Activated T-helper 17 cell treated with anti-CD3 and anti-CD28 coated beads, Interleukin-2, amount 50 U/mL, for 72 hours (primary cell): Measurements from ENCODE around the gene FASN. TPM values are rescaled to one million over a fixed set of nuclear protein-coding genes. Genes with fewer than 3 reads are reported as not detected.
A peak's percentile ranks its signal among the peaks of the same experiment; 100 is the strongest.

ENCODE experiments used
- ATAC-seq: fragments of 150-1000 bp; cut with Tn5 transposase; replicated peaks from 2 replicates; pipeline ENCODE4 v1.10.0; 2021; ENCODE audit warnings: mild to moderate bottlenecking, moderate library complexity
- H3K27ac Mint-ChIP-seq: one replicate; pipeline ENCODE4 v1.8.0; 2022; ENCODE audit warnings: mixed read lengths
- H3K27me3 Mint-ChIP-seq: one replicate; pipeline ENCODE4 v1.8.0; 2022; ENCODE audit warnings: mixed read lengths
- H3K36me3 Mint-ChIP-seq: one replicate; pipeline ENCODE4 v1.8.0; 2022; ENCODE audit warnings: low read depth, mild to moderate bottlenecking, mixed read lengths
- H3K4me1 Mint-ChIP-seq: one replicate; pipeline ENCODE4 v1.8.0; 2022; ENCODE audit warnings: mixed read lengths
- H3K4me3 Mint-ChIP-seq: one replicate; pipeline ENCODE4 v1.8.0; 2022; ENCODE audit warnings: mild to moderate bottlenecking, mixed read lengths
- H3K9me3 Mint-ChIP-seq: one replicate; pipeline ENCODE4 v1.8.0; 2022; ENCODE audit warnings: mixed read lengths
- total RNA-seq, 2 donors: library from RNA; stranded (reverse); gene quantifications; one replicate each; pipeline ENCODE4 v1.2.3, GENCODE V29; 2022

Gene FASN
- total RNA-seq, 2 donors from 2014 or later, result 109 to 242 TPM

GRCh38 chr17:82081966-82082365 is 16.1 kb downstream of the FASN start:
- no peak for ATAC-seq
- no peaks in the 10 kb centered on the region for H3K27me3 Mint-ChIP-seq
- H3K9me3 Mint-ChIP-seq, result no peaks in the 10 kb centered on the region
- no peaks in the 10 kb centered on the region for H3K4me1 Mint-ChIP-seq
- H3K36me3 Mint-ChIP-seq, result peaks cover 44% of the 10 kb centered on the region
- H3K27ac Mint-ChIP-seq, result no peak overlapping the region
- no peak overlapping the region for H3K4me3 Mint-ChIP-seq

- H3K4me3 Mint-ChIP-seq, result no peak overlapping the region
- no peaks in the 10 kb centered on the region for H3K27me3 Mint-ChIP-seq
- H3K4me1 Mint-ChIP-seq, result no peaks in the 10 kb centered on the region
- H3K27ac Mint-ChIP-seq, result no peak overlapping the region
- no peak for ATAC-seq
- H3K9me3 Mint-ChIP-seq, result no peaks in the 10 kb centered on the region
- H3K36me3 Mint-ChIP-seq, result peaks cover 42% of the 10 kb centered on the region
Observed at GRCh38 chr17:82081546-82081945, 16.5 kb downstream of the FASN start.

- no peak overlapping the region for H3K4me3 Mint-ChIP-seq
- no peak overlapping the region for H3K27ac Mint-ChIP-seq
- H3K4me1 Mint-ChIP-seq, result no peaks in the 10 kb centered on the region
- H3K27me3 Mint-ChIP-seq, result no peaks in the 10 kb centered on the region
- H3K36me3 Mint-ChIP-seq, result peaks cover 36% of the 10 kb centered on the region
- no peaks in the 10 kb centered on the region for H3K9me3 Mint-ChIP-seq
- ATAC-seq, result no peak
Observed at GRCh38 chr17:82080789-82081464, 17.1 kb downstream of the FASN start.

- no peak for ATAC-seq
- Mint-ChIP-seq H3K9me3 (no peaks in the 10 kb centered on the region), H3K27me3 (no peaks in the 10 kb centered on the region), H3K4me3 (no peak overlapping the region), H3K27ac (no peak overlapping the region), H3K36me3 (peaks cover 35% of the 10 kb centered on the region), H3K4me1 (no peaks in the 10 kb centered on the region)
Observed at GRCh38 chr17:82080048-82080788, 17.8 kb downstream of the FASN start.

GRCh38 chr17:82079001-82079677 is 18.9 kb downstream of the FASN start:
- H3K9me3 Mint-ChIP-seq, result no peaks in the 10 kb centered on the region
- H3K27ac Mint-ChIP-seq, result no peak overlapping the region
- peaks cover 31% of the 10 kb centered on the region for H3K36me3 Mint-ChIP-seq
- no peaks in the 10 kb centered on the region for H3K4me1 Mint-ChIP-seq
- no peaks in the 10 kb centered on the region for H3K27me3 Mint-ChIP-seq
- no peak overlapping the region for H3K4me3 Mint-ChIP-seq
- ATAC-seq, result no peak

- peaks cover 25% of the 10 kb centered on the region for H3K36me3 Mint-ChIP-seq
- no peaks in the 10 kb centered on the region for H3K4me1 Mint-ChIP-seq
- no peak overlapping the region for H3K27ac Mint-ChIP-seq
- ATAC-seq, result no peak
- no peaks in the 10 kb centered on the region for H3K9me3 Mint-ChIP-seq
- H3K4me3 Mint-ChIP-seq, result no peak overlapping the region
- no peaks in the 10 kb centered on the region for H3K27me3 Mint-ChIP-seq
Observed at GRCh38 chr17:82078433-82078832, 19.6 kb downstream of the FASN start.

- no peaks in the 10 kb centered on the region for H3K27me3 Mint-ChIP-seq
- no peaks in the 10 kb centered on the region for H3K9me3 Mint-ChIP-seq
- no peak overlapping the region for H3K4me3 Mint-ChIP-seq
- no peak overlapping the region for H3K27ac Mint-ChIP-seq
- H3K36me3 Mint-ChIP-seq, result peaks cover 18% of the 10 kb centered on the region
- ATAC-seq, result peak; percentile 61
- H3K4me1 Mint-ChIP-seq, result no peaks in the 10 kb centered on the region
Observed at GRCh38 chr17:82077617-82078358, 20.2 kb downstream of the FASN start.

GRCh38 chr17:82076785-82077591 is 21.0 kb downstream of the FASN start:
- Mint-ChIP-seq H3K4me3 (no peak overlapping the region), H3K9me3 (no peaks in the 10 kb centered on the region), H3K27me3 (no peaks in the 10 kb centered on the region), H3K4me1 (no peaks in the 10 kb centered on the region), H3K27ac (no peak overlapping the region), H3K36me3 (peaks cover 18% of the 10 kb centered on the region)
- ATAC-seq, result no peak

GRCh38 chr17:82076018-82076784 is 21.8 kb downstream of the FASN start:
- Mint-ChIP-seq H3K27me3 (no peaks in the 10 kb centered on the region), H3K4me1 (no peaks in the 10 kb centered on the region), H3K4me3 (no peak overlapping the region), H3K36me3 (peaks cover 18% of the 10 kb centered on the region), H3K27ac (no peak overlapping the region), H3K9me3 (no peaks in the 10 kb centered on the region)
- no peak for ATAC-seq

- Mint-ChIP-seq H3K27ac (no peak overlapping the region), H3K36me3 (peaks cover 6% of the 10 kb centered on the region), H3K4me3 (no peak overlapping the region), H3K4me1 (no peaks in the 10 kb centered on the region), H3K9me3 (no peaks in the 10 kb centered on the region), H3K27me3 (no peaks in the 10 kb centered on the region)
- ATAC-seq, result no peak
Observed at GRCh38 chr17:82073446-82073845, 24.6 kb downstream of the FASN start.

- H3K4me1 Mint-ChIP-seq, result no peaks in the 10 kb centered on the region
- no peak overlapping the region for H3K4me3 Mint-ChIP-seq
- no peaks in the 10 kb centered on the region for H3K36me3 Mint-ChIP-seq
- no peaks in the 10 kb centered on the region for H3K9me3 Mint-ChIP-seq
- no peak overlapping the region for H3K27ac Mint-ChIP-seq
- no peaks in the 10 kb centered on the region for H3K27me3 Mint-ChIP-seq
- no peak for ATAC-seq
Observed at GRCh38 chr17:82072827-82073226, 25.2 kb downstream of the FASN start.

- no peak overlapping the region for H3K27ac Mint-ChIP-seq
- no peak overlapping the region for H3K4me3 Mint-ChIP-seq
- H3K9me3 Mint-ChIP-seq, result no peaks in the 10 kb centered on the region
- H3K27me3 Mint-ChIP-seq, result no peaks in the 10 kb centered on the region
- H3K4me1 Mint-ChIP-seq, result no peaks in the 10 kb centered on the region
- H3K36me3 Mint-ChIP-seq, result no peaks in the 10 kb centered on the region
- no peak for ATAC-seq
Observed at GRCh38 chr17:82070611-82071010, 27.4 kb downstream of the FASN start.

GRCh38 chr17:82065638-82066303 is 32.3 kb downstream of the FASN start, which contains the start of gene DUS1L:
TSS of gene DUS1L (minus strand) at chr17:82065804. CDS start at chr17:82065059, 745 bp downstream.
- Mint-ChIP-seq H3K27ac (peak within 1 kb of the TSS; percentile 95), H3K4me3 (peak within 1 kb of the TSS; percentile 83), H3K27me3 (no peaks in the 10 kb centered on the region), H3K36me3 (no peaks in the 10 kb centered on the region), H3K4me1 (no peaks in the 10 kb centered on the region), H3K9me3 (no peaks in the 10 kb centered on the region)
- ATAC-seq, result peak; percentile 85
